Measurements from ENCODE around the gene FABP7.

FABP7 gene

GRCh38 chr6:122821095-122821494, 41.6 kb downstream of the FABP7 start (continued):
- TF ChIP-seq CSRNP3 (CRISPR knock-in tag; IDR thresholded peaks at IDR 0.05) (no peak), ZFP3 (CRISPR knock-in tag; IDR thresholded peaks at IDR 0.05) (no peak), TCF4 (CRISPR knock-in tag; IDR thresholded peaks at IDR 0.05; ENCODE audit: borderline replicate concordance) (no peak), ARNTL (CRISPR knock-in tag; IDR thresholded peaks at IDR 0.05; ENCODE audit: borderline replicate concordance, low read depth) (no peak), ZFP30 (CRISPR knock-in tag; IDR thresholded peaks at IDR 0.05) (no peak), ZNF565 (CRISPR knock-in tag; conservative IDR thresholded peaks at IDR 0.05; ENCODE audit: low read depth) (no peak), ZNF8 (CRISPR knock-in tag; IDR thresholded peaks at IDR 0.05) (no peak)

- TF ChIP-seq ZNF8 (CRISPR knock-in tag; IDR thresholded peaks at IDR 0.05), result no peak
- TF ChIP-seq SNAI2 (CRISPR knock-in tag; IDR thresholded peaks at IDR 0.05), result no peak
- TF ChIP-seq ZNF70 (CRISPR knock-in tag; IDR thresholded peaks at IDR 0.05), result no peak
- no peak for TF ChIP-seq TSHZ2 (CRISPR knock-in tag; IDR thresholded peaks at IDR 0.05)
- TF ChIP-seq CSDC2 (CRISPR knock-in tag; IDR thresholded peaks at IDR 0.05), result no peak
- no peak for TF ChIP-seq POU6F1 (CRISPR knock-in tag; IDR thresholded peaks at IDR 0.05; ENCODE audit: borderline replicate concordance, low read depth)
- TF ChIP-seq TOX (CRISPR knock-in tag; IDR thresholded peaks at IDR 0.05; ENCODE audit: borderline replicate concordance), result no peak
- TF ChIP-seq ISL1 (CRISPR knock-in tag; IDR thresholded peaks at IDR 0.05), result no peak
- no peak for TF ChIP-seq ZFP3 (CRISPR knock-in tag; IDR thresholded peaks at IDR 0.05)
- no peak for TF ChIP-seq PPARA (CRISPR knock-in tag; IDR thresholded peaks at IDR 0.05; ENCODE audit: borderline replicate concordance)
- no peak for TF ChIP-seq PATZ1 (CRISPR knock-in tag; IDR thresholded peaks at IDR 0.05; ENCODE audit: borderline replicate concordance)
- no peak for TF ChIP-seq ARNTL (CRISPR knock-in tag; IDR thresholded peaks at IDR 0.05; ENCODE audit: borderline replicate concordance, low read depth)
- TF ChIP-seq ZFP30 (CRISPR knock-in tag; IDR thresholded peaks at IDR 0.05), result no peak
- no peak for TF ChIP-seq ZNF565 (CRISPR knock-in tag; conservative IDR thresholded peaks at IDR 0.05; ENCODE audit: low read depth)
- TF ChIP-seq RARB (CRISPR knock-in tag; IDR thresholded peaks at IDR 0.05), result no peak
- ATAC-seq, result no peak
Measured at GRCh38 chr6:122825163-122825562, 45.6 kb downstream of the FABP7 start.

- no peak for ATAC-seq
- TF ChIP-seq ZC3H10 (CRISPR knock-in tag; IDR thresholded peaks at IDR 0.05), result no peak
- TF ChIP-seq GLIS3 (CRISPR knock-in tag; IDR thresholded peaks at IDR 0.05), result no peak
- no peak for TF ChIP-seq ESRRG (CRISPR knock-in tag; IDR thresholded peaks at IDR 0.05)
- no peak for TF ChIP-seq ISL1 (CRISPR knock-in tag; IDR thresholded peaks at IDR 0.05)
- TF ChIP-seq ZNF8 (CRISPR knock-in tag; IDR thresholded peaks at IDR 0.05), result no peak
- TF ChIP-seq TOX (CRISPR knock-in tag; IDR thresholded peaks at IDR 0.05; ENCODE audit: borderline replicate concordance), result no peak
Measured at GRCh38 chr6:122829456-122829855, 49.9 kb downstream of the FABP7 start.

GRCh38 chr6:122831511-122831910, 52.0 kb downstream of the FABP7 start:
- ATAC-seq, result no peak

More at GRCh38 chr6:122831511-122831910, 52.0 kb downstream of the FABP7 start:
- TF ChIP-seq ESRRG (CRISPR knock-in tag; IDR thresholded peaks at IDR 0.05) (no peak), TCF4 (CRISPR knock-in tag; IDR thresholded peaks at IDR 0.05; ENCODE audit: borderline replicate concordance) (no peak), ZNF70 (CRISPR knock-in tag; IDR thresholded peaks at IDR 0.05) (no peak), CSRNP3 (CRISPR knock-in tag; IDR thresholded peaks at IDR 0.05) (no peak), RARB (CRISPR knock-in tag; IDR thresholded peaks at IDR 0.05) (no peak), ARNTL (CRISPR knock-in tag; IDR thresholded peaks at IDR 0.05; ENCODE audit: borderline replicate concordance, low read depth) (no peak), ZNF8 (CRISPR knock-in tag; IDR thresholded peaks at IDR 0.05) (no peak), ISL1 (CRISPR knock-in tag; IDR thresholded peaks at IDR 0.05) (no peak), ZFP3 (CRISPR knock-in tag; IDR thresholded peaks at IDR 0.05) (no peak), BACH2 (CRISPR knock-in tag; IDR thresholded peaks at IDR 0.05; ENCODE audit: borderline replicate concordance) (no peak), ZC3H10 (CRISPR knock-in tag; IDR thresholded peaks at IDR 0.05) (no peak), PATZ1 (CRISPR knock-in tag; IDR thresholded peaks at IDR 0.05; ENCODE audit: borderline replicate concordance) (no peak), POU6F1 (CRISPR knock-in tag; IDR thresholded peaks at IDR 0.05; ENCODE audit: borderline replicate concordance, low read depth) (no peak)
